Karpas-422 (cell line): ENCODE data around the gene DPM2. TPM values are rescaled to one million over a fixed set of nuclear protein-coding genes. Genes with fewer than 3 reads are reported as not detected.

Source experiments
- DNase-seq: peaks from one replicate; pipeline ENCODE4 v3.0.0-alpha.2; 2015
- H2AFZ ChIP-seq: fragments of 200-600 bp; sonication (generic); 2 replicates; pipeline ENCODE4 v1.6.1; 2014; ENCODE audit warnings: antibody characterized with exemption, low read length, mixed read lengths
- H3K27ac ChIP-seq: fragments of 200-600 bp; sonication (generic); 2 replicates; pipeline ENCODE4 v1.5.1; 2014; ENCODE audit warnings: mild to moderate bottlenecking, low read length, moderate library complexity
- H3K27me3 ChIP-seq: fragments of 200-600 bp; sonication (generic); 2 replicates; pipeline ENCODE4 v1.6.1; 2014; ENCODE audit warnings: low read length, mixed read lengths
- H3K36me3 ChIP-seq: fragments of 200-600 bp; sonication (generic); 2 replicates; pipeline ENCODE4 v1.6.1; 2014; ENCODE audit warnings: low read length, mixed read lengths; ENCODE audit not compliant: insufficient read depth
- H3K4me1 ChIP-seq: fragments of 200-600 bp; sonication (generic); 2 replicates; pipeline ENCODE4 v1.6.1; 2014; ENCODE audit warnings: mild to moderate bottlenecking, low read length, mixed read lengths
- H3K4me2 ChIP-seq: fragments of 200-600 bp; sonication (generic); 2 replicates; pipeline ENCODE4 v1.6.1; 2014; ENCODE audit warnings: low read length, low read depth, mild to moderate bottlenecking; ENCODE audit not compliant: poor library complexity, severe bottlenecking
- H3K4me3 ChIP-seq: fragments of 200-600 bp; sonication (generic); 2 replicates; pipeline ENCODE4 v1.5.1; 2014; ENCODE audit warnings: mild to moderate bottlenecking, antibody characterized with exemption, low read length, mixed read lengths
- H3K79me2 ChIP-seq: fragments of 200-600 bp; sonication (generic); 2 replicates; pipeline ENCODE4 v1.6.1; 2014; ENCODE audit warnings: mild to moderate bottlenecking, low read length, mixed read lengths
- H3K9ac ChIP-seq: fragments of 200-600 bp; sonication (generic); 2 replicates; pipeline ENCODE4 v1.6.0; 2014; ENCODE audit warnings: low read length
- H3K9me2 ChIP-seq: fragments of 200-600 bp; sonication (generic), shearing (Covaris generic); replicated peaks from 2 replicates; pipeline ENCODE4 v1.6.0; 2014; ENCODE audit warnings: mild to moderate bottlenecking, low read length, moderate library complexity; ENCODE audit not compliant: insufficient read depth
- H3K9me3 ChIP-seq: fragments of 300-700, 200-600 bp; sonication (generic); 2 replicates; pipeline ENCODE4 v1.6.1; 2014; ENCODE audit warnings: low read length, mixed read lengths
- H4K20me1 ChIP-seq: fragments of 200-600 bp; sonication (generic); 2 replicates; pipeline ENCODE4 v1.6.1; 2014; ENCODE audit warnings: mild to moderate bottlenecking, antibody characterized with exemption, low read length, low read depth; ENCODE audit not compliant: insufficient read depth
- total RNA-seq: library from RNA; depleted of rRNA; stranded (reverse); fragments of >200 nt; shearing (Covaris generic); gene quantifications from 2 replicates; pipeline ENCODE4 v1.2.3, GENCODE V29; 2014; ENCODE audit warnings: low replicate concordance

Gene DPM2
- total RNA-seq, 1 experiment from 2014 or later, result 34.4 TPM

- H2AFZ ChIP-seq, result no peak overlapping the region
- no peaks in the 10 kb centered on the region for H4K20me1 ChIP-seq
- H3K4me1 ChIP-seq, result peaks cover 35% of the 10 kb centered on the region
- H3K27ac ChIP-seq, result no peak overlapping the region
- 0 out of 2 replicates have a peak overlapping the region, but pooled peaks have one; percentile 17 for H3K9ac ChIP-seq
- no peaks in the 10 kb centered on the region for H3K9me2 ChIP-seq
- DNase-seq, result no peak
- H3K4me2 ChIP-seq, result no peak overlapping the region
- no peaks in the 10 kb centered on the region for H3K27me3 ChIP-seq
- H3K4me3 ChIP-seq, result no peak overlapping the region
- H3K36me3 ChIP-seq, result 0 out of 2 replicates have a peak, but pooled peaks cover 8% of the 10 kb centered on the region
- H3K9me3 ChIP-seq, result no peaks in the 10 kb centered on the region
- H3K79me2 ChIP-seq, result peaks cover 17% of the 10 kb centered on the region
Measured at GRCh38 chr9:127918183-127919107, 19.2 kb downstream of the DPM2 start.

- Histone ChIP-seq H3K79me2 (peaks cover 17% of the 10 kb centered on the region), H3K4me3 (peak overlapping the region; percentile 61), H3K9me2 (no peaks in the 10 kb centered on the region), H3K27me3 (no peaks in the 10 kb centered on the region), H3K4me2 (peak overlapping the region; percentile 67), H2AFZ (peak overlapping the region; percentile 66; the same call in 1 of the 2 replicates), H3K9ac (peak overlapping the region; percentile 62), H3K36me3 (0 out of 2 replicates have a peak, but pooled peaks cover 8% of the 10 kb centered on the region), H4K20me1 (no peaks in the 10 kb centered on the region), H3K9me3 (no peaks in the 10 kb centered on the region), H3K4me1 (peaks cover 35% of the 10 kb centered on the region), H3K27ac (peak overlapping the region; percentile 55)
- DNase-seq, result peak; percentile 89
Measured at GRCh38 chr9:127917603-127918002, 20.1 kb downstream of the DPM2 start.

GRCh38 chr9:127916720-127917581 lies 20.7 kb downstream of the DPM2 start, which contains the start of gene ST6GALNAC4:
TSS of gene ST6GALNAC4 (minus strand) at chr9:127917041. CDS start at chr9:127916419, 622 bp downstream.
- peak; percentile 97 for DNase-seq
- H2AFZ ChIP-seq, result peak within 1 kb of the TSS; percentile 66; the same call in 1 of the 2 replicates

GRCh38 chr9:127915801-127916719 lies 21.6 kb downstream of the DPM2 start:
- H3K9ac ChIP-seq, result peak overlapping the region; percentile 84
- peak; percentile 90 for DNase-seq
- H4K20me1 ChIP-seq, result no peaks in the 10 kb centered on the region
- peak overlapping the region; percentile 79 for H3K4me3 ChIP-seq
- H3K9me3 ChIP-seq, result no peaks in the 10 kb centered on the region
- H3K36me3 ChIP-seq, result 0 out of 2 replicates have a peak, but pooled peaks cover 8% of the 10 kb centered on the region
- H3K27me3 ChIP-seq, result no peaks in the 10 kb centered on the region
- no peaks in the 10 kb centered on the region for H3K9me2 ChIP-seq
- peaks cover 17% of the 10 kb centered on the region for H3K79me2 ChIP-seq
- H3K4me1 ChIP-seq, result peaks cover 44% of the 10 kb centered on the region
- peak overlapping the region; percentile 88 for H3K27ac ChIP-seq
- H2AFZ ChIP-seq, result no peak overlapping the region
- peak overlapping the region; percentile 76 for H3K4me2 ChIP-seq

More at GRCh38 chr9:127916720-127917581, 20.7 kb downstream of the DPM2 start, which contains the start of gene ST6GALNAC4:
- H3K9me3 ChIP-seq, result no peaks in the 10 kb centered on the region
- no peaks in the 10 kb centered on the region for H3K27me3 ChIP-seq
- H3K79me2 ChIP-seq, result peaks cover 17% of the 10 kb centered on the region
- no peaks in the 10 kb centered on the region for H3K9me2 ChIP-seq
- no peaks in the 10 kb centered on the region for H4K20me1 ChIP-seq
- H3K4me3 ChIP-seq, result peak within 1 kb of the TSS; percentile 79
- H3K36me3 ChIP-seq, result 0 out of 2 replicates have a peak, but pooled peaks cover 8% of the 10 kb centered on the region
- H3K9ac ChIP-seq, result peak within 1 kb of the TSS; percentile 84
- H3K4me2 ChIP-seq, result peak within 1 kb of the TSS; percentile 76
- peaks cover 39% of the 10 kb centered on the region for H3K4me1 ChIP-seq
- peak within 1 kb of the TSS; percentile 88 for H3K27ac ChIP-seq

- peak overlapping the region; percentile 88 for H3K27ac ChIP-seq
- no peaks in the 10 kb centered on the region for H4K20me1 ChIP-seq
- H3K4me2 ChIP-seq, result peak overlapping the region; percentile 76
- 0 out of 2 replicates have a peak, but pooled peaks cover 8% of the 10 kb centered on the region for H3K36me3 ChIP-seq
- no peaks in the 10 kb centered on the region for H3K9me2 ChIP-seq
- H2AFZ ChIP-seq, result peak overlapping the region; percentile 21; the same call in 1 of the 2 replicates
- H3K4me1 ChIP-seq, result peaks cover 46% of the 10 kb centered on the region
- H3K27me3 ChIP-seq, result no peaks in the 10 kb centered on the region
- no peaks in the 10 kb centered on the region for H3K9me3 ChIP-seq
- H3K9ac ChIP-seq, result peak overlapping the region; percentile 84
- peaks cover 17% of the 10 kb centered on the region for H3K79me2 ChIP-seq
- DNase-seq, result no peak
- peak overlapping the region; percentile 79 for H3K4me3 ChIP-seq
Measured at GRCh38 chr9:127915325-127915752, 22.3 kb downstream of the DPM2 start.

GRCh38 chr9:127913682-127914081 lies 24.0 kb downstream of the DPM2 start:
- Histone ChIP-seq H3K9me3 (no peaks in the 10 kb centered on the region), H3K9ac (no peak overlapping the region), H3K9me2 (no peaks in the 10 kb centered on the region), H3K27ac (no peak overlapping the region), H3K36me3 (peaks cover 8% of the 10 kb centered on the region; the same call in 1 of the 2 replicates), H3K4me2 (no peak overlapping the region), H3K27me3 (no peaks in the 10 kb centered on the region), H3K4me3 (no peak overlapping the region), H2AFZ (no peak overlapping the region), H3K79me2 (peaks cover 17% of the 10 kb centered on the region), H3K4me1 (peaks cover 46% of the 10 kb centered on the region), H4K20me1 (no peaks in the 10 kb centered on the region)
- DNase-seq, result no peak

- Histone ChIP-seq H3K4me3 (no peak overlapping the region), H3K36me3 (peaks cover 11% of the 10 kb centered on the region; the same call in 1 of the 2 replicates), H3K4me2 (no peak overlapping the region), H3K9me3 (no peaks in the 10 kb centered on the region), H3K79me2 (peaks cover 17% of the 10 kb centered on the region), H3K4me1 (peaks cover 41% of the 10 kb centered on the region), H3K27me3 (no peaks in the 10 kb centered on the region), H3K9me2 (no peaks in the 10 kb centered on the region), H3K27ac (no peak overlapping the region), H3K9ac (no peak overlapping the region), H2AFZ (no peak overlapping the region), H4K20me1 (no peaks in the 10 kb centered on the region)
- DNase-seq, result no peak
Measured at GRCh38 chr9:127912882-127913281, 24.8 kb downstream of the DPM2 start.
